Stimulated activated CD8-positive, alpha-beta memory T cell treated with anti-CD3 and anti-CD28 coated beads, Interleukin-12 subunit alpha, Interleukin-12 subunit beta, amount 100 ng/mL, for 24 hours (primary cell): ENCODE measurements around the gene RIC3.
"Not testable (repeated sequence)": the region's sequence is repeated elsewhere in the genome, so short reads cannot be mapped to it uniquely, and the experiment has no call there.

Experiments
- DNase-seq: peaks from one replicate; pipeline ENCODE4 v3.0.0-alpha.2; 2020; ENCODE audit errors: extremely low read depth

The RIC3 gene

DNA sequence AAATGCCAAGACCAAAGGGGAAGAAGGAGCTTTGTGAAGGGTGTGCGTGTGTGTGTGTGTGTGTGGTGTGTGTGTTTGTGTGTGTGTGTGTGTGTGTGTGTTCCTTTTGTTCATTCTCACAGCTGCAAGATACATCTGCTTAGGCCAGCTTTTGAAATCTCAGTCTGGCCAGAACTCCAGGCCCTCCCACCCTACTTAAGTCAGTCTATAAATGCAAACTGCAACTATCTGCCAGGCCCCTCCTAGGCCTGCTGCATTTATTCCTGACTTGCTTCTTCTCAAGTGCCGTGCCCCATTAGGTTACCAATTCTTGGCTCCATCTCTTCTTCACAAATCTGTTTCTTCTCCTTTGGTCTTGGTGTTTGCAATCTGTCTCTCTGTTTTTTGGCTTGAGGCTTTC lies 21.6 kb upstream of the RIC3 start:
- no peak for DNase-seq

DNA sequence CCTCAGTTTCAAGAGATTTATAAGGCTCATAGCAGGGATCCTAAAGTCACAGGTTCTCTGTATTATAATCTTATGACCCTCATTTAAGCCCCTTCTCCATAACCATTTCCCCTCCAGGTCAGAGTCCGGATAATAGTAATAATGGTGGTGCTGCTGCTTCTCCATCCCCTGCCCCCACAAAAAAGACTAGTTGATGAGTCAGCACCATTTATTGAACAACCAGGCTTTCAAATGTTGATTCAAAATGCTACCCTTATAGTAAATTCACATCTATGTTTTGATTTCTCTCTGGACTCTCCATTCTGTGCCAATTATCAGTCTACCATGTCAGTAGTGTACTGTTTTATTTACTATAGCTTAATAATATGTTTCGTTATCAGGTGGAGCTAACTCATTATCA lies 17.6 kb upstream of the RIC3 start:
- DNase-seq, result no peak

DNA sequence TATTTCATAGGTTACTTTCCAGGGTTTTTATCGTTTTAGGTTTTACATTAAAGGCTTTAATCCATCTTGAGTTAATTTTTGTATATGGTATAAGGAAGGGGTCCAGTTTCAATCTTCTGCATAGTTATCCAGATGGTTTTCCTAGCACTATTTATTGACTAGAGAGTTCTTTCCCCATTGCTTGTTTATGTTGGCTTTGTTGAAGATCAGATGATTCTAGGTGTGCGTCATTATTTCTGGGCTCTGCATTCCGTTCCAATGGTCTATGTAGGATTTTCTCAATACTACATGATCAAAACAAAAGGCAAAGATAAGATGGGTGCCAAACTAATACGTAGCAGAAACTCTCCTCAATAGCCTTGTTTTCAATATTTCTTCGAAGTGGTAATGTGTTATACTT lies 14.3 kb upstream of the RIC3 start:
- no peak for DNase-seq

DNA sequence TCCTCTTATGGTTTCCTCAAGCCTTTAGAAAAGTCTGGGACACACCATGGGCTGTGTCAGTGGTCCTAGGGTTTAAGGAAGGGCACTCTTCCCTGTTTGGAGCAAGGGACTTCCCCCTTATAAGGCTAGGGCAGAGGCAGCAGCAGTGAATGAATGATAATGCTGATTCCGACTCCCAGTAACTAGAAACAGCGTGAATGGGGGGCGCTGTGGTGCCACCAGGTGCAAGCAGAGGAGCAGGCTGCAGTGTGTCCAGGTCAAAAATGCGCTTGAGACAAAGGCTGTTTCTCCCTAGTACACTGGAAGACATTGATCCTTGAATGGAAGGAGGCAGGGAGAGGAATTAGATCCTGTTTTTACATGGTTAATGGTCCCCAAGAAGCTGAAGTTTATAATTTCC lies 11.6 kb upstream of the RIC3 start:
- no peak for DNase-seq

DNA sequence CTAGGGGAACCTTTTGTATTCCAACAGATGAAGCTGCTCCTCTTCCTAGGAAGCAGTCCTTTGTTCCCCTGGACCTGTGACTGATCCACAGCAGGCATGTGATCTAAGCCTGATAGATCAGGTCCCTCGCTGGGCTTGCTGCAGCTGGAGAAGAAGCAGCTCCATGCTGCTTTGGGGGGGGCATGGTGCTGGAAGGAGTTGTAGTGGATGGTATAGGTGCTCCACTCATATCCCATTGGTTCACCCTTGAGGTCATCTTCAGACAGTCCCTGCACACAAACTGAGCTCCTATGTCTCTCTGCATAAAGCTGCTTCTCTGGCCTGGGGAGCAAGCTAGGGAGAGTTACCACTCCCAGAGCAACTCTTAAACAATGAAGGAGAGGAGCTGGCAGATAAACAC lies 9.5 kb upstream of the RIC3 start:
- DNase-seq, result no peak

DNA sequence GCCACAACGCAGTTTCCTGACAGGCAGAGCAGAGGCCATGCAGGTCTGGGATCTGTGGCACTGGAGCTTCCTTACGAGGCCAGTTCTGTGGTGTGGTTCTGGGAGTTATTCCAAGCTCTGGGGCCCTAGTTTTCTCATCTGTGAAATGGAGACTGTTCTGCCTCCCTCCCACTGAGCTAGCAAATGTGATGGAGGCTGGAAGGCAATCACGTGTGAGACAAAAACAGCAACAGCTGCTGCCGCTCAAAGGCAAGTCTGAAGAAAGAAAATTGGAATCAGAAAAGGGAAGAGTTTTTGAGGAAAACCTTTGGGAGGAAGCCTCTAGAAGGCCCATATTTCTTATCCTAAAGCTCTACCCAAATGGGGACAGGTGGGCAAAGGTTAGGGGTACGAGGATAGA lies 8.3 kb upstream of the RIC3 start:
- no peak for DNase-seq

DNA sequence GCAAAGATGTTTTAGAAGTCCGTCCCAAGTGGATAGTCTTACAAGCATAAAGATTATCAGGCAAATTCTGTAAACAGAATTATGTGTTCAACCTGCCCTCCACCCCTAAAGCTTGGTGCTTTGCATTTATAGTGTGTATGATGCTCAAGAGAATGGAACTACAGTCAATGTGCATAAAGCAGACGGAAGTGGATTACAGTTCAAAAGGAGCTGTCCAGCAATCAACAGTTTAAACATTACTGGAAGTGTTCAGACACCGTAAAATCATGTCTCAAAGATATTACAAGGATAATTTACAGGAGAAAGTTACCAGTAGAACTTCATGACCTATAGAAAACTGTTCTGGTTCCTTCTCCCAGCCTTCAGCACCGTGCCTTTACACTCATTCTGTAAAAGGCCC lies 1.0 kb downstream of the RIC3 start:
- no peak for DNase-seq

DNA sequence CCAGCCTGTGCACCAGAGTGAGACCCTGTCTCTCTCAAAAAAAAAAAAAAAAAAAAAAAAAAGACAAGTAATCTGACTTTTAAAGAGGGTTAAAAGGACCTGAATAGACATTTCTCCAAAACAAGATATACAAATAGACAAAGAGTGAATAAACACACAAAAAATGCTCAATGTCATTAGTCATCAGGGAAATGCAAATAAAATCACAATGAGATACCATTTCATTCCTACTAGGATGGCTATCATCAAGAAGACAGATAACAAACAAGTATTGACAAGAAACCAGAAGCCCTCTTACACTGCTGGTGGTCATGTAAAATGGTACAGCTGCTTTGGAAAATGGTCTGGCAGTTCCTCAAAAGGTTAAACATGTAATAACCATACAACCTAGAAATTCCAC lies 4.1 kb downstream of the RIC3 start:
- DNase-seq, result no peak

DNA sequence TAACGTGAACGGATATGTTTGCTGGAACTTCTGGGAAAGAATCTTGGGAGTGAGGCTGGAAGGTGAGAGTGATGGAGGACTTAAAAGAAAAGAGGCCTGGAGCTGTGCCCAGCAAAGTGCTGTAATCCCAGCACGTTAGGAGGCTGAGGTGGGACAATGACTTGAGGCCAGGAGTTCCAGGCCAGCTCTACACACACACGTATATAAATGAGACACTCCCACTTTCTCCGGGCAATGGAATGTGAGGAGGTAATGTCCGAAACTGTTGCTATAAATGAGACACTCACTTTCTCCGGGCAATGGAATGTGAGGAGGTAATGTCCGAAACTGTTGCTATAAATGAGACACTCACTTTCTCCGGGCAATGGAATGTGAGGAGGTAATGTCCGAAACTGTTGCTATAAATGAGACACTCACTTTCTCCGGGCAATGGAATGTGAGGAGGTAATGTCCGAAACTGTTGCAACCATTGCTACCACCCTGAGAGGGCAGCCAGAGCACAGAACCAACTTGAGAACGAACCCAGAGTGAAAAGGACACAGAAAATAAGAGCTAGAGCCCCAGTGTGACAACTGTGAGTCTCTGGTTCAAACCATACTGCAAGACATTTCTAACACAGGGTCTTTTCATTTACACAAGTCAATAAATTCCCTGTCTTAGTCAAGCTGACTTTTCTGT lies 7.1 kb downstream of the RIC3 start:
- not testable (repeated sequence) for DNase-seq

DNA sequence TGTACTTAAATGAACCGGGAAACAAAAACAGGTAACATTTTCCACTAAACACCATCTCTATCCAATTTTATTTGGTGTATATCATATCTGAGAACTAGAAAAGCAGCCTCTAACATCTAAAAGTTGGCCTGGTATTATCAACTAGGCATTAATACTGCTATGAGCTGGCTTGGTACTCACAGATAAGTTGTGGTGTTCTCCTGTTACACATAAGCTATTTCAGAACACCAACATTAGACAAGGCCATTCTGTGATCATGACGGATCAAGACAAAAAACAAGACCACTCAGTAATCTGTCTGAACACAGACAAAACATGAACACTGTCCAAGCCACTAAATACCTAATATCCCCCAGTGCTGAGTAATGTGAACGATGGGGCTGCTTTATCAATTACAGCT lies 11.9 kb downstream of the RIC3 start:
- no peak for DNase-seq

DNA sequence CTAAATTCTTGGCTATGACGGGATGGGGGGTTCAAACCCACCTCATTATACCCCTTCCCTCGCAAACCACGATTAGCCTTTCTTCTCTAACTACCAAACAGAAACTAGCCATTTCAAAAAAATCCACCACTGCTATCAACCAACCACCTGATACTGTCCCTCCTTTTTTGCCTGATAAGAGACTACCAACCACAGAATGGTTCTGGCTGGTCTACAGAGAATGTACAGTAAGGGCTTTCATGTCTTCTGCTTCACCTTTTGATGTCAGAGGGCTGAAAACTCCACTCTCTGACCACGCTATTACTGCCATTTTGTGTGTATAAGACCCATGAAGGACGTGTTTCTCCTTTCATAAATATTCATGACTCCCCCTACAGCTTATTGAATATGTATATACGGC lies 19.1 kb downstream of the RIC3 start:
- no peak for DNase-seq

DNA sequence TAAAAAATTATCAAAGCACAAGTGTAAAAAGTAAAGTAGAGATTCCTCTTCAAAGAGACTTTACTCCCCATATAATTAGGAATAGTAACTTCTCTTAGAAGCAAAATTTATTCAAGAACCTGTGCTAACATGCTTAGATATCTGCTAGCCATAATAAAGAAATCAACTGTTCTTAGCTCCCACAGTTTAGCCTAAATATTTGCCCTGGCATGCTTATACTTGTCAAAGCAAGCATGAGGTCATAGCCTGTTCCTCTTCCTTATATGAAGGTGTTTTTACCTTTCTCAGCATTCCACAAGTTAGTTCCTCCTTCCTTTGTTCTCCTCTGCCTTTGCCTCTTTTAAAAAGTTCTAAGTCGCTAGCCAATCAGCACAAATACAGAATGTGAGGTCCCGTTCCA lies 30.3 kb downstream of the RIC3 start:
- DNase-seq, result no peak

DNA sequence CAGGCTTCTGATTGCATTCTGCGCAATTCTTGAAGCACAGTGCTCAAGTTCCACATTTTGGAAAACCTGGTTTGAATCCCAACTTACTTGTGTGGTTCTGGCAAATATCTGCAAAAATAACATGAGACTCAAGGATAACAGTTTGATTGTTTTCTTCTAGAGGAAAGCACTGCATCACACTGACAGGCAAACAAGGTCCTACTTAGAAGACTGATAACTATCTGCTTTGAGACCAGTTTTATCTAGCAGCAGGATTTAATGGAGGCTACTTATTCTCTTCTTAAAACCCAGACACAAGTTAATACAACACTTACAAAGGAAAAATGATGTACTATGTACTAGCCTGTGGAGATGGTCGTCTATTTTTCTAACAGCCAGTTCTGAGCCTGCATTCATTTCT lies 41.4 kb downstream of the RIC3 start:
- DNase-seq, result no peak

DNA sequence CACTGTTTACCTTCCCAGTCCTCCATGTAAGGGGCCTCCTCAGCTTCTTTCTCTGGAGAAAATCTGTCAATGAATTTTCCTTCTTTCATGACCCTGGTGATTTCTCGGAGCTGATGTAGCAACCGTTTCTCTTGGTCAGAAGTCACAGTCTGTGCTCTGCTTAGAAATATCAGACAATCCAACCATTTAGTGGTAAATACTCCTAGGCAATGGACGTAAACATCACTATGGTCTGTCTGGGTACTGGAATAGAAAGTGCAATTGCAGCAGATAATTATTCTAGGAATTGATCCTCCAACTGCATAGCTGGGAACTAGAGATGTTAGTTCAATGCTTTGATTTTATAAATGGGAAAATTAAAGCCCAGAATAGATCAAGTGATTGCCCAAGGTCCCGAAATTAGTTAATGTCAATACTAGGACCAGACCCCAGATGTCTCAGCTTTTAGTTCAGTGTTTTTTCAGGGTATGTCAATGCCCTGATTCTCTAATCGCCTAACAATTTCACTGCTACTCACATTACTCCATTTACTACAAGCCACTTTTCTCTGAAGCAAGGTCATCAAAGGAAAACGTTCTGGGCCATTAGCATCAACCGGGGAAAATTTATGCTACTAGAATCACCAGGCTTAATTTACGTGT lies 42.1 kb downstream of the RIC3 start:
- DNase-seq, result no peak

DNA sequence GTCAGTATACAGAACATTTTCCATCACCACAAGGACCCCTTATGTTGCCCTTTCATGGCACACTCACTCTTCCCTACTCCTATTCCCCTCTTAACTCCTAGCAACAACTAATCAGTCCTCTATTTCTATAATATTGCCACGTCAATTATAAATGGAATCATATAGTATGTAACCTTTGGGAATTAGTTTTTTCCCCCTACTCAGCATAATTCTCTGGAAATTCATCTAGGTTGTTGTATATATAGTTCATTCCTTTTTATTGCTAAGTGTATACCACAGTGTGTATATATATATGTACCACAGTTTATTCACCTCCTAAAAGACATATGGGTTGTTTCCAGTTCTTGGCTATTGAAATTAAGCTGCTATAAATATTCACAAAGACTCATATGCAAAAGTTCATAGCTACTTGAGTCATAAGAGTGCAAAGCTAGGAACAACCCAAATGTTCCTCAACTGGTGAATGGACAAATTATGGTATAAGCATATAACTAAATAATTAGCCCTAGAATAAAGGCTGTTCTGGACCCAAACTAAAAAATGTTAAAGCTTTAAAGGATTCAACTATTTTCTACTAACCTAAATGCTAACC lies 46.6 kb downstream of the RIC3 start:
- DNase-seq, result no peak

DNA sequence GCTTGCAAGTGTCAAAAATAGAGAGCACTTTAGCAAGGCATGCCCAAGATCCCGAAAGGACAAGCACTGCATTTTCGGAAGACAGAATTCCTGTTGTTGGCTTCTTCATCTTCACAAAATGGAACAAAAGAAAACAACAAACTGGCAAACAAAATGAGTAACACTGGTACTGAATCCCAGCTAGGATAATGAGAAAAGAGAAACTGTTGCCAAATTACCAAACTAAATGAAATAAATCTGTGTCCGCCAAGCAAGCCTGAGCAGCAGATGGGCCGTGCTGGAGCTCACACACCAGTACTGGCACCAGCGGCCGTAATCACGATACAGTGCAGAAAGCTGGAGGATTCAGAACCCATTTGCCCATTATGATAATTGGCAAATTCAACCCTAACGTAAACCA lies 57.2 kb downstream of the RIC3 start:
- DNase-seq, result no peak

DNA sequence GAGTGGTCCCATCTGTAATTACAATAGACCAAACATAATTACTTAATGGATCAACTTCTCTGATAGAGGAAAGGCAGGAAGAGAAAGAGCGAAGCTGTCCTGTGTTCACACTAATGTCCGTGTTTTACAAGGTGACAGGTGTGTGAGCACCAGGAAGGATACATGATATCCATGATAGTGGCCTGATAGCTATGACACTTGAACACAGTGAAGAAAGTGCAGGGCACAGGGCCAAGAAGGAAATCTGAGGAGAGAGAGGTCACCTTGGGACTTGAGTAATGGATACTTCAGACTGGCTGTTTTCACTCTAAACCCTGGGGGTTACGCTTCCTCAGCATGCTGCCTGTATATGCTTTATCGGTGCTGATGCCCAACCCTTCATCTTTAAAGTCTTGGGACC lies 58.4 kb downstream of the RIC3 start:
- no peak for DNase-seq

DNA sequence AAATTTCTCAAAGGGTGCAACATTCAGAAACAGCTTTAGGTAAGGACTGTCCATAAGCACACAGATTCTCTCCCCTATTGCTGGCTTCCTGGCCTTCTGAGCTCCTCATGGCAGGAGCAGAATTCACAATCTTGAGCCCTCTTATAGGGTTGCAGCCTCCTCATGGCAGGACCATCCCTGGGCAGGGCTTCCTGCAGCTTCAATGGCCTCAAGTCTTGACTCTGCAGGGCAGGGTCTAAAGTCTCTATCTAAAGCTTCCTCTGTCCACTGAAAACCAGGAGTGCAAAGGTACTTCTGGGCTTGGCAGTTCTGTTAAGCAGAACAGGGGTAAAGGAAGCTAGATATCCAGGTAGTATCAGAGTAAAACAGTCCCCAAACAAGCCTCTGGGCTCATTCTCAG lies 59.1 kb downstream of the RIC3 start:
- no peak for DNase-seq

DNA sequence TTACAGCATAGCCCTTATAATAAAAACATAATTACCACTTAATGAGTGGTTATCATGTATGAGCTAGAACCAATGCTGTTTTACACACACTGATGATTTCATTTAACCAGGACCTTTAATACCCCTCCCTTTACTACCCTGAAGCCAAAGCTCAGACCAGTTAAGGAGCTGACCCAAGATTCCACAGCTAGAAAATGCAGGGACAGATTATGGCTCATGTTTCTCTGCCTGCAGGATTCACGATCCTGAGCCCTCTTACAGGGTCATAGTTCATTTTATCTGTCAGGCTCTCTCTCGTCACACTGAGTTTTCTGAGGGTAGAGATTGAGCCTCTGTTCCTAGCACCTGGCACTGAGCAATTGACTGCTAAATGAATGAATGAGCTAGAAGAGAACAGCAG lies 60.4 kb downstream of the RIC3 start:
- no peak for DNase-seq

DNA sequence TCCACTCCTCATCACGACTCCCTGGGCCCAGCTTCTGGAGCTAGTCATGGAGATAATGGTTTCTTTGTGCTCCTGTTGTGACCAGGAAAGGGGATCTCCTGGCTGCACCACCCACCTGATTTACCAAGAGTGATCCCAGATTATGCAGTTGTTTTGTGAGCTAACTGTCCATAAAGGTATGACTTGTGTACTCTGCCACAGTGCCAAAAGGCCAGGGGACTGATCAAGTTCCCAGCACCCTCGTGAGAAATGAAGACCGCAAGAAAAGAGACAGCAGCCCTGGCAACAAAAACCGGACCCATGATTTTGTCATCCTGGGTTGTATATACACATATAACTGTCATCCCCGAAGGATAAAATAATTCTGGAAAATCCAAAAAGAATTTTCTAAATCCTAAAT lies 61.2 kb downstream of the RIC3 start:
- DNase-seq, result no peak

DNA sequence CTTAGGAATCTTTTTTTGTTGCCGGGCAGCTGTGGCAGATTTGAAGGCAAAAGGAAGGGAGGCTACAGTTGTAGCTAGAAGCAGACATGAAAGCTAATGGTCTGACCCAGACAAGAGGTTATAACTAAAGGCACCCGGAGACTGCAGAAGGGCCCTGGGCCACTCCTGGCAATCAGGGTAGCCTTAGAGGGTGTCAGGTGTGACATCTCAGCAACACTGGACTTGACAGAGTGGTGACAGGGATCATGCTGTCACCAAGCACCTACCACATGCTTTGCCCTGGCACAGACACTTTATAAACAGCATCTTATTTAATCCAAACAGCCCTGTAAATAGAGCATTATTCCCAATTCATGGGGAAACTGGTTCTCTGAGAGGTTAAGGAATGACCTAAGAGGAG lies 62.1 kb downstream of the RIC3 start:
- DNase-seq, result no peak

DNA sequence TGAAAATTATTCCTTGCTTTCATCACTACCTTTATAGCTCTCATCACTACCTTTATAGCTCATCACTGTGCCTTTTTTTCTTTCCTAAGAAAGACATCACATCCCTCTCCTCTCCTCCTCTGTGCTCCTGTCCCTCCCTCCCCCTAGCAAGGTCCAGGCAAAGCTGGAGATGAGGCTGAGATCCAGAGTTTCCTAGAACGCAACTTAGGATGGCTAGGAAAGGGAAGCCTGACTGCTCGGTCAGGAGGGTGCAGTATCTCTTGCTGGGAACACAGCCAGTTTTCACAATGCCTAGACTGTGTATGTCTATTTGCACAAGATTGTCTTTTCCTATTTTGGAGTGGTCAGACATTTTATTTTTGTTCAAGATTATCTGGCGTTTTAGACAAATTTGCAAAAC lies 63.2 kb downstream of the RIC3 start:
- no peak for DNase-seq

DNA sequence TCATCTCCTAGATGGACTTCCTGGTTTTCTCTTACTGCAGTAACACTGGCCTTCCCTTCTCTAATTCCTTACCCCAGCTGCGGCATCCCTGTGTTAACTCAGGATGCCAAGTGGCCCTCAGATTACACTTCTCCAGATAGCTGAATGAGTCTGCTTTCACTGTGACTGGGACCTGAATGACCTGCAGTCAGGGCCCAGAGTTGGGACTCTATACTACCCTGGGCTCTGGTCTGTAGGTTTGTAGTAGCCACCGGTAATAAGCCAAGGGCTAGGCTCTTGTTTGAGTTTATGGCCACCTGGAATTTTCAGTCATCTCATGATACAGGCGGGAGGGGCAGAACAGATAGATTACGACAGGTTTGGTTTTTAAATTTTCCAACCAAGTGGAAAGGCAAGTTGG lies 63.7 kb downstream of the RIC3 start:
- no peak for DNase-seq

DNA sequence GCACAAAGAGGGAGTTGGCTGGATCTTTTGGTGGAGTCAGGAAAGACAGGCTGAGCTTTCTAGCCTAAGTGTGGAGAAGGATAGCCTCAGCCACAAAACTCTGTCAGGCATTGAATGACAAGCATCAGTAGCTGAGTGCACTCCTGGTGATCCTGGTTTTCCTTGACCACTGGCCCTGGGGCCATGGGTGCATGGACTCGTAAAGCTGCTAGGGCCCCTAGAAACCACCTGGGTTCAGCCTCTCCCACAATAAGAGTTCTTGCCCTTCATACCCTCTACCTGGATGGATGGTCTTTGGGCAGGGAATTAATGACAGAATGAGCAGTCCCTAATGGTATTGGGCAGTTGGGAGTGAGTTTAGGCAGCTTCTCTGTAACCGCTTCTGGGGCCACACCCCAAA lies 64.9 kb downstream of the RIC3 start:
- DNase-seq, result no peak
